HepG2 (cell line): Measurements from ENCODE around the gene ZBTB25. TPM values are rescaled to one million over a fixed set of nuclear protein-coding genes. Genes with fewer than 3 reads are reported as not detected.
A peak's percentile ranks its signal among the peaks of the same experiment; 100 is the strongest.

Experiments
- ATAC-seq: fragments of 200-7000 bp; cut with Tn5 transposase; 3 replicates; pipeline ENCODE4 v1.9.1; 2020; ENCODE audit warnings: mild to moderate bottlenecking, moderate library complexity
- BruUV-seq: library from RNA; stranded (reverse); fragments of 400-500 nt; replicated peaks from 2 replicates; lab custom pipeline; 2021; lab: Mats Ljungman, UMichigan
- CTCF ChIA-PET: fragments of 300-600 bp; formaldehyde crosslinking; extraction: SDS; loops from one replicate; lab custom pipeline; 2021; ENCODE audit warnings: low total read pairs, inconsistent platforms, low intra/inter-chr PET ratio; lab: Yijun Ruan, JAX
- POLR2A ChIA-PET: fragments of 350-600 bp; sonication (Branson Sonifier 250); formaldehyde crosslinking; loops from one replicate; lab custom pipeline; 2020; ENCODE audit warnings: antibody characterized with exemption, inconsistent platforms; lab: Yijun Ruan, JAX
- DNase-seq: peaks from one replicate; pipeline ENCODE4 v3.0.0-alpha.2; 2015; ENCODE audit warnings: low spot score
- FAIRE-seq: peaks from 3 replicates; lab custom pipeline; 2011; peaks lifted over from hg19 to GRCh38; lab: Jason Lieb, UNC
- H2AFZ ChIP-seq: one replicate; pipeline ENCODE4 v1.6.1; 2011; ENCODE audit warnings: low read length, inconsistent platforms
- H3K27ac ChIP-seq: fragments of 300-600 bp; 3 replicates; pipeline ENCODE4 v1.8.0; 2011; ENCODE audit warnings: mixed run types, mild to moderate bottlenecking, mixed read lengths, low read length, inconsistent platforms; ENCODE audit not compliant: insufficient read depth; ENCODE audit errors: extremely low read length
- H3K27me3 ChIP-seq, 2 experiments: fragments of 200-600 bp in 1 of 2; 2 replicates in 1 of 2; 3 replicates in 1 of 2; pipeline versions ENCODE4 v1.6.0 to v1.8.0; 2011; ENCODE audit warnings: low read length in 2 of 2, mild to moderate bottlenecking in 2 of 2, moderate library complexity in 2 of 2, inconsistent platforms in 1 of 2; ENCODE audit not compliant: insufficient read depth in 2 of 2, control insufficient read depth in 1 of 2
- H3K36me3 ChIP-seq, 2 experiments: fragments of 200-600 bp in 1 of 2; replicated peaks in 1 of 2; 2 replicates in 1 of 2; 3 replicates in 1 of 2; pipeline versions ENCODE4 v1.5.1 to v1.8.0; 2011; ENCODE audit warnings: low read length in 2 of 2, inconsistent platforms in 1 of 2; ENCODE audit not compliant: insufficient read depth in 2 of 2, control insufficient read depth in 1 of 2
- H3K4me1 ChIP-seq: 2 replicates; pipeline ENCODE4 v1.5.1; 2012; ENCODE audit warnings: low read length, inconsistent platforms; ENCODE audit not compliant: insufficient read depth
- H3K4me2 ChIP-seq: 2 replicates; pipeline ENCODE4 v1.6.0; 2011; ENCODE audit warnings: low read depth, low read length, inconsistent platforms
- H3K4me3 ChIP-seq, 3 experiments: fragments of 200-600 bp in 1 of 3; sonication (generic), shearing (Covaris generic) in 1 of 3; replicated peaks in 1 of 3; 2 replicates each; pipeline ENCODE4 v1.5.1; 2011 to 2016; ENCODE audit warnings: low read length in 3 of 3, inconsistent platforms in 2 of 3, low read depth in 2 of 3, mild to moderate bottlenecking in 2 of 3, control low read depth in 1 of 3, mixed read lengths in 1 of 3; ENCODE audit not compliant: insufficient read depth in 1 of 3
- H3K79me2 ChIP-seq: one replicate; pipeline ENCODE4 v1.6.1; 2011; ENCODE audit warnings: low read length, inconsistent platforms; ENCODE audit not compliant: insufficient read depth
- H3K9ac ChIP-seq: 2 replicates; pipeline ENCODE4 v1.6.0; 2011; ENCODE audit warnings: mild to moderate bottlenecking, low read depth, low read length, inconsistent platforms; ENCODE audit not compliant: insufficient read depth
- H3K9me3 ChIP-seq: 2 replicates; pipeline ENCODE4 v1.5.1; 2012; ENCODE audit warnings: mild to moderate bottlenecking, low read length
- H4K20me1 ChIP-seq: 2 replicates; pipeline ENCODE4 v1.6.0; 2011; ENCODE audit warnings: inconsistent platforms, mild to moderate bottlenecking, low read length, moderate library complexity; ENCODE audit not compliant: insufficient read depth
- CTCF ChIP-seq: sonication (generic); formaldehyde crosslinking; IDR thresholded peaks from 2 replicates; pipeline ENCODE4 v1.5.0; 2020; ENCODE audit warnings: mild to moderate bottlenecking, missing genetic modification reagents, moderate library complexity
- NCOA2 ChIP-seq: sonication (generic); formaldehyde crosslinking; IDR thresholded peaks from 2 replicates; pipeline ENCODE4 v1.8.0; 2022; ENCODE audit warnings: inconsistent platforms
- NFRKB ChIP-seq: fragments of 450-650 bp; IDR thresholded peaks from 2 replicates; pipeline ENCODE4 v1.6.1; 2017
- PAF1 ChIP-seq: IDR thresholded peaks from 2 replicates; pipeline ENCODE4 v1.6.1; 2016; ENCODE audit warnings: missing genetic modification reagents, missing compliant biosample characterization
- STAG1 ChIP-seq: sonication (generic); formaldehyde crosslinking; IDR thresholded peaks from 2 replicates; pipeline ENCODE4 v1.4.0; 2020; ENCODE audit warnings: missing genetic modification reagents
- ZNF607 ChIP-seq: sonication (generic); formaldehyde crosslinking; IDR thresholded peaks from 2 replicates; pipeline ENCODE4 v1.5.1; 2020; ENCODE audit warnings: missing genetic modification reagents, mild to moderate bottlenecking, borderline replicate concordance
- in situ Hi-C: cut with HindIII; loops from 2 replicates; pipeline ENCODE4 v1.10.0; 2017; ENCODE audit warnings: low pct_unique_long_range_greater_than_20kb; ENCODE audit not compliant: extremely low pct_ligation_motif_present
- intact Hi-C: fragments of 100-400 bp; cut with micrococcal nuclease; formaldehyde crosslinking; loops from one replicate; pipeline ENCODE4 v1.10.0; 2022; ENCODE audit not compliant: unreplicated experiment
- polyA plus RNA-seq, 8 experiments: library from polyadenylated mRNA; depleted of rRNA in 3 of 8; stranded (reverse) in 7 of 8; unstranded in 1 of 8; fragments of >200 nt; fragmentation: Illumina TruSeq in 4 of 8; extraction: Trizol in 4 of 8; gene quantifications; 2 replicates each; pipeline versions ENCODE4 v1.2.1 to v1.2.3, GENCODE V29; 2011 to 2016; ENCODE audit warnings: low read depth in 4 of 8, missing spikeins in 1 of 8, mixed read lengths in 1 of 8; ENCODE audit not compliant: insufficient read depth in 1 of 8
- total RNA-seq, 5 experiments: library from RNA; depleted of rRNA; stranded (reverse); fragments of >200 nt; fragmentation: Illumina TruSeq; extraction: Trizol; gene quantifications; 2 replicates each; pipeline ENCODE4 v1.2.3, GENCODE V29; 2016; ENCODE audit warnings: low read depth in 1 of 5

Gene ZBTB25
- total and polyA plus RNA-seq, 2 of the 13 experiments (the other 11 are each of a cell fraction or from before 2014, with no cell fraction given) = 3.5 to 7.6 TPM

- TF ChIP-seq NCOA2 (CRISPR knock-in tag) = no peak
- TF ChIP-seq NFRKB = no peak
- no peak for TF ChIP-seq ZNF607 (CRISPR knock-in tag)
Measured at GRCh38 chr14:64488590-64489099, 15.0 kb downstream of the ZBTB25 start (continued).

GRCh38 chr14:64478634-64479250 lies 24.9 kb downstream of the ZBTB25 start:
- DNase-seq = no peak
- POLR2A ChIA-PET = no interaction called here

More at GRCh38 chr14:64478634-64479250, 24.9 kb downstream of the ZBTB25 start:
- H3K36me3 ChIP-seq = no peaks in the 10 kb centered on the region; a peak in 1 of 5 replicates
- H3K9ac ChIP-seq = no peak overlapping the region
- CTCF ChIA-PET = interaction anchor here (1.3 to 1.9 kb wide), 3 partner anchors 32 to 135 kb away, joined by 5 to 9 read pairs (median 8); no protein-coding TSS in a partner anchor
- no peak overlapping the region for H2AFZ ChIP-seq
- H3K79me2 ChIP-seq = no peaks in the 10 kb centered on the region
- no peaks in the 10 kb centered on the region for H3K9me3 ChIP-seq
- H3K27ac ChIP-seq = no peak overlapping the region
- no peak overlapping the region for H3K4me3 ChIP-seq
- no peaks in the 10 kb centered on the region for H3K27me3 ChIP-seq
- in situ Hi-C loops (loop anchor here (5.0 kb wide), 1 partner anchor 136 kb away; no protein-coding TSS in a partner anchor), intact Hi-C loops (loop anchor here (1.0 kb wide), 2 partner anchors 48 to 134 kb away; no protein-coding TSS in a partner anchor)
- no peak for FAIRE-seq
- TF ChIP-seq CTCF (peak; percentile 21; the same call in 1 of the 2 replicates), PAF1 (CRISPR knock-in tag) (no peak), STAG1 (CRISPR knock-in tag) (peak; percentile 38)
- TF ChIP-seq, all 625 proteins: peak for 2
- Histone ChIP-seq H3K4me2 (no peak overlapping the region), H4K20me1 (no peaks in the 10 kb centered on the region), H3K4me1 (peaks cover 8% of the 10 kb centered on the region)
- no peak for ATAC-seq
- BruUV-seq = no TSS peak
